ENCODE measurements around the gene ZNF14.

DNA sequence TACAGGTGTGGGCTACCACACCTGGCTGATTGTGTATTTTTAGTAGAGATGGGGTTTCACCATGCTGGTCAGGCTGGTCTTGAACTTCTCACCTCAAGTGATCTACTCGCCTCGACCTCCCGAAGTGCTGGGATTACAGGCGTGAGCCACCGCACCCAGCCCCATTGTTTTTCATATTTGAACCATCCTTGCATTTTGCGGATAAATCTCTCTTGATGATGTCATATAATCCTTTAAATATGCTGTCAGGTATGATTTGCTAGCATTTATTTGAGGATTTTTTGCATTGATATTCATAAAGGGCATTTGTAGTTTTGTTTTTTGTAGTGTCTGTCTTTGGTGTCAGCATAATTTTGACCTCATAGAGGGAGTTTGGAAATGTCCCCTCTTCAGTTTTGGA, 58.6 kb downstream of the ZNF14 start:
- TF ChIP-seq POLR2A (IDR thresholded peaks at IDR 0.05): no peak
- TF ChIP-seq POLR2AphosphoS5 (IDR thresholded peaks at IDR 0.05): no peak

Data from spleen (tissue), 3 donors.